GM06990 (cell line): Measurements from ENCODE around the gene RAB7A.
"Not testable (repeated sequence)": the region's sequence is repeated elsewhere in the genome, so short reads cannot be mapped to it uniquely, and the experiment has no call there.

Experiments used
- DNase-seq: peaks from one replicate; pipeline ENCODE4 v3.0.0-alpha.2; 2011; ENCODE audit not compliant: insufficient read length; ENCODE audit errors: extremely low read depth
- H3K27me3 ChIP-seq: replicated peaks from 2 replicates; pipeline ENCODE4 v1.6.0; 2011; ENCODE audit warnings: low read length; ENCODE audit not compliant: control insufficient read depth, insufficient read depth
- H3K36me3 ChIP-seq: 2 replicates; pipeline ENCODE4 v1.5.1; 2011; ENCODE audit warnings: low read length; ENCODE audit not compliant: control insufficient read depth, insufficient read depth
- H3K4me3 ChIP-seq: replicated peaks from 2 replicates; pipeline ENCODE4 v1.5.1; 2011; ENCODE audit warnings: low read depth, mild to moderate bottlenecking, control low read depth, low read length
- CTCF ChIP-seq: IDR thresholded peaks from 2 replicates; pipeline ENCODE4 v1.5.1; 2011; ENCODE audit warnings: low read length, control low read depth, mild to moderate bottlenecking, inconsistent platforms; ENCODE audit not compliant: insufficient read depth, poor library complexity, severe bottlenecking

Gene RAB7A

GRCh38 chr3:128714887-128715491 is 11.0 kb upstream of the RAB7A start:
- H3K4me3 ChIP-seq = no peak overlapping the region
- DNase-seq = no peak
- H3K36me3 ChIP-seq = no peaks in the 10 kb centered on the region
- no peaks in the 10 kb centered on the region for H3K27me3 ChIP-seq
- TF ChIP-seq CTCF = no peak

DNA sequence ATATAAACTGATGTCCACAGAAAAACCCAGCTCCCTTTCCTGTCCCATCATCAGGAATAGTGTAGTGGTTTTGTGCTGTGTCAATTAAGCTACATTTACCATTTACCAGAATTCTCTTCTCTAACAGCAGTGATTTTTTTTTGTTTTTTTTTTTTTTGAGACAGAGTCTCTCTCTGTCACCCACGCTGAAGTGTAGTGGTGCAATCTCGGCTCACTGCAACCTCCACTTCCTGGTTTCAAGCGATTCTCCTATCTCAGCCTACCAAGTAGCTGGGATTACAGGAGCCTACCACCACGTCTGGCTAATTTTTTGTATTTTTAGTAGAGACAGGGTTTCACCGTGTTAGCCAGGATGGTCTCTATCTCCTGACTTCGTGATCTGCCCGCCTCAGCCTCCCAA is 7.1 kb upstream of the RAB7A start:
- not testable (repeated sequence) for DNase-seq, H3K4me3 ChIP-seq, H3K36me3 ChIP-seq, H3K27me3 ChIP-seq

- no peak for DNase-seq
- TF ChIP-seq CTCF = no peak
- H3K36me3 ChIP-seq = no peaks in the 10 kb centered on the region
- H3K4me3 ChIP-seq = no peak overlapping the region
- no peaks in the 10 kb centered on the region for H3K27me3 ChIP-seq
These were observed 5.1 kb upstream of the RAB7A start for GRCh38 chr3:128720891-128721290.

GRCh38 chr3:128723477-128723876 is 2.5 kb upstream of the RAB7A start:
- H3K27me3 ChIP-seq = no peaks in the 10 kb centered on the region
- no peak overlapping the region for H3K4me3 ChIP-seq
- DNase-seq = no peak
- H3K36me3 ChIP-seq = no peaks in the 10 kb centered on the region
- no peak for TF ChIP-seq CTCF

GRCh38 chr3:128725547-128726022 is 398 bp upstream of the RAB7A start:
- no peak for TF ChIP-seq CTCF
- Histone ChIP-seq H3K4me3 (peak overlapping the region; percentile 29), H3K27me3 (no peaks in the 10 kb centered on the region), H3K36me3 (no peaks in the 10 kb centered on the region)
- no peak for DNase-seq

- no peak for TF ChIP-seq CTCF
- peak overlapping the region; percentile 96 for H3K4me3 ChIP-seq
- H3K27me3 ChIP-seq = no peaks in the 10 kb centered on the region
- H3K36me3 ChIP-seq = no peaks in the 10 kb centered on the region
- no peak for DNase-seq
These were observed 1.1 kb downstream of the RAB7A start for GRCh38 chr3:128727059-128727458.
